OCI-LY1 (cell line): ENCODE results near the gene CCDC33.

Experiments used
- EZH2 ChIP-seq: fragments of 200-600 bp; sonication (generic), shearing (Covaris generic); IDR thresholded peaks from 2 replicates; pipeline ENCODE4 v1.8.0; 2017; ENCODE audit warnings: borderline replicate concordance, mixed run types, mild to moderate bottlenecking, antibody characterized with exemption, low read length, moderate library complexity, mixed read lengths
- TF ChIP-seq, protein P1 (sequence below): fragments of 200-600 bp; sonication (generic), shearing (Covaris generic); IDR thresholded peaks from 2 replicates; pipeline ENCODE4 v1.5.1; 2017; ENCODE audit warnings: mild to moderate bottlenecking, antibody characterized with exemption, low read length, moderate library complexity, mixed read lengths

DNA sequence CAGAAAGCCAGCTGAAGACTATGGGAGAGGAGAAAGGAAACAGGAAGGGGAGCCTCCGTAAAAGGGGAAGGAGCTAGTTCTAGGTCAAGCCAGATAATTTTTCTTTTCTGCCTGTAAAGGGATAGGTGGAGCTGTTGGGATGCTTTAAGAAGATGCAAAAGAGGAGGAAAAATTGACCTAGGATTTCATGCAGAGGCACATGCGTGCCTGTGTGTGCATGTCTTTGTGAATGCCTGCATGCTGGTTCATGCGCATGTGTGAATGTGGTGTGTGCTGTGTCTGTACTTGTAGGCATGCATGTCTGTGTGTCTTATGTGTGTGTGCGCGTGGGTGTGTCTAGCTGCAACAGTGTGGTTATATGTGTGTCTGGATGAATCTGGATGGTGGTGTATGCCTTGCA lies 27.3 kb downstream of the CCDC33 start:
- TF ChIP-seq, protein P1, sequence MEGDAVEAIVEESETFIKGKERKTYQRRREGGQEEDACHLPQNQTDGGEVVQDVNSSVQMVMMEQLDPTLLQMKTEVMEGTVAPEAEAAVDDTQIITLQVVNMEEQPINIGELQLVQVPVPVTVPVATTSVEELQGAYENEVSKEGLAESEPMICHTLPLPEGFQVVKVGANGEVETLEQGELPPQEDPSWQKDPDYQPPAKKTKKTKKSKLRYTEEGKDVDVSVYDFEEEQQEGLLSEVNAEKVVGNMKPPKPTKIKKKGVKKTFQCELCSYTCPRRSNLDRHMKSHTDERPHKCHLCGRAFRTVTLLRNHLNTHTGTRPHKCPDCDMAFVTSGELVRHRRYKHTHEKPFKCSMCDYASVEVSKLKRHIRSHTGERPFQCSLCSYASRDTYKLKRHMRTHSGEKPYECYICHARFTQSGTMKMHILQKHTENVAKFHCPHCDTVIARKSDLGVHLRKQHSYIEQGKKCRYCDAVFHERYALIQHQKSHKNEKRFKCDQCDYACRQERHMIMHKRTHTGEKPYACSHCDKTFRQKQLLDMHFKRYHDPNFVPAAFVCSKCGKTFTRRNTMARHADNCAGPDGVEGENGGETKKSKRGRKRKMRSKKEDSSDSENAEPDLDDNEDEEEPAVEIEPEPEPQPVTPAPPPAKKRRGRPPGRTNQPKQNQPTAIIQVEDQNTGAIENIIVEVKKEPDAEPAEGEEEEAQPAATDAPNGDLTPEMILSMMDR, result no peak
- no peak for TF ChIP-seq EZH2
